Activated CD4-positive, alpha-beta T cell treated with anti-CD3 and anti-CD28 coated beads, Interleukin-2, amount 50 U/mL, for 1 hour (primary cell): Measurements from ENCODE around the gene PISD.

Experiments
- DNase-seq: peaks from one replicate; pipeline ENCODE4 v3.0.0-alpha.2; 2020

The PISD gene

GRCh38 chr22:31623592-31624304, 38.3 kb downstream of the PISD start:
- no peak for DNase-seq

DNA sequence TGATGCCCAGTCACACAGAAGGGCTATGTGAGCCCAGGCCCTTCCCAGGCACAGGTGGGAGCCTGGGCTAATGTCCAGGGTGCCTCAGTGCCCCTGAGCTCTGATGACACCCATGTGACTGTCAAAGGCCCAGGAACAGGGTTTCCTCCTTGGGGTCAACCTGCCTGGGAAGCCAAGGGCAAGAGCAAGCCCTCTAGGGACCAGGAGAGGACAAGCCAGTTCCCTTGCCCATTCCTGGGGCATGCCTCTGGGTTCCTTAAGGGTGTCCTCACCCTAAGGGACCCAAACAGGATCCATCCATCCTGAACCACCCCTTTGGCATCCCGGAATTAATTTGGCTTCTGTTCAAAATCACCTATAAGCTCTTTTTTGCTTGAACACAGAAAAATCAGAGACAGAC, 39.0 kb downstream of the PISD start:
- DNase-seq: no peak

DNA sequence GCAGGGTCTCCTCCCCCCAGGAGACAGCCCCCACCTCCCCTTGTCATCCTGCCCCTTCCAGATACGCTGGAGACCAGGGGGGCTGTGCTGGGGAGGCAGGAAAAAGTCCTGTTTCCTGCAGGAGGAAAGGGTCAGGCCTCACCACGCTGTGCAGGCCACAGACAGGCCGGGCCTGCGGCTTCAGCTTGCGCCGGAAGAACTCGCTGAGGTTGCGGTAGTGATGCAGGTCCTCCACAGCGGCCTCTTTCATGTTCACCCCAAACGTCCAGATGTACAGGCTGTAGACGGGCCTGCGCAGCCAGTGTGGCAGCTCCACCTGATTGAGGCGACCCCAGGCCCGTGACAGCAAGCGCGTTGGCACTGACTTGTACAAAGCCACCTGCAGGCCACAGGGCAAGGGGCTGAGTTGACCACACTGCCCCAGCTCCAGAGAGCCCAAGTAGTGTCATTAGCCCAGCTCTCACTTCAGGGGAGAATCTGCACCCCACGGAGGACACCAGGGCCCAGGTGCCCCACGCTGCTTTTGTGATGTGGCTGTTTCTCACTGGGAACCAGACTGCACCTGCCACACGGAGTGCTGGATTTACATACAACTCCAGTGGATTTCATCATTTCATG, 40.4 kb downstream of the PISD start:
- DNase-seq: no peak

DNA sequence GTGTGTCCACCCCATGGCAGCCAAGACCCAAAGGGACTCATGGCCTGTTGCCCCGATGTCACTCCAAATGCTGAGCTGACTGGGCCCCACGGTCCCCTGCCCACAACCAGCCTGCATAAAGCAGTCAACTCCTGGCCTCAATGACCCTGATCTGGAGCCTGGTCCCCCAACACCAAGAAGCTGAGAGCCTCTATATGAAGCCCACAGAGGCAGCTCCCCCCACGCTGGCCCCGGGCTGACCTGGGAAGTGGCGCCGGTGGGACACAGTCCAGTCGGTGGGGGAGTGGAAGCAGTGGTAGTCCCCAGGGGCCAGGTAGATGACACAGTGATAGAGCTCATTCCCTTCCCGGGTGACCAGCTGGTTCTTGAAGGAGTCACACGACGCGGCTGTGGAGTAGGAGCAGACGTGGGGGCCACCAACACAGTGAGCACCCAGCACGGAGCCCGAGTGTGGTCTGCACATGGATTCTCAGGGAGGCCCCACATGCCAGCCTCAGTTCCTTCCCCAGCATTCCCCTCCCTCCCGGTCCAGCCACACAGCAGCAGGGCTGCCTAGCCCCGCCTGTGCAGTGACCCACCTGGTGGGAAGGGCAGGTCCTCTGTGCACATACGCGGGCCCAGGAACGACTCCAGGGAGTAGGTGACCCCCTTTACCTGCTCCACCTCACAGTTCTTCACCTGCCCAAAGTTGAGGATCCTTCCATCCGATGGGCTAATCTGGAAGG, 41.1 kb downstream of the PISD start:
- no peak for DNase-seq

- DNase-seq: no peak
Observed at GRCh38 chr22:31619611-31620300, 42.3 kb downstream of the PISD start.

DNA sequence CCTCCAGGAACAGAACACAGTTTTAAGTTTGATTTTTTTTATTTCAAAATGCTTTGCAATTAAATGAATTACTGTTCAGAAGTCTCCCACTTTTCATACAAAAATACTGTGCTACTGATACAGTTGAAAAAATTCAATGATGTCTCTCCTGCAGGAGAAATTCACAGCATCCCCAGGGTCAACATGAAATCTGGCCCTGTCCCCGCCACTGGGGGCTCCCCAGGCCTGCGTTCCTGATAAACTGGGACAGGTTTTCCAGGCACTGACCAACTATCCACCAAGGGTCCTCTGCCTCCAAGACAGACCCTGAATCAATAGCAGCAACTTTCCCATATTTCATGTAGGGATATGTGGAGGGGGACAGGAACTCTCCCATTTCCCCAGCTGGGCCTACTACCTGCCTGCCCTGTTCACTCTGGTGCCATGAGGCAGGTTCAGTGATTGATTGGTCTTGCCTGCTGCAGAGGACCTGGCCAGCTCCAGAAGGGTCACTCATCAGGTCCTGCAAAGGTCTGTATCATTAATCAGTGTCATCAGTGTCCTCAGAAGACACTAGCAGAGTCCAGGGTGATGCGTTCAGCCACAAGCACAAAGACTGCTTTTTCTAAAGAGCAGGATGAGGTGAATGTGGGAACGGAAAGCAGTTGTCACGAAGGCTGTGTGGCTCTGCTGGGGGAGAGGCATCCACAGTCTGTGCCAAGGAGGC, 43.4 kb downstream of the PISD start:
- DNase-seq: no peak

DNA sequence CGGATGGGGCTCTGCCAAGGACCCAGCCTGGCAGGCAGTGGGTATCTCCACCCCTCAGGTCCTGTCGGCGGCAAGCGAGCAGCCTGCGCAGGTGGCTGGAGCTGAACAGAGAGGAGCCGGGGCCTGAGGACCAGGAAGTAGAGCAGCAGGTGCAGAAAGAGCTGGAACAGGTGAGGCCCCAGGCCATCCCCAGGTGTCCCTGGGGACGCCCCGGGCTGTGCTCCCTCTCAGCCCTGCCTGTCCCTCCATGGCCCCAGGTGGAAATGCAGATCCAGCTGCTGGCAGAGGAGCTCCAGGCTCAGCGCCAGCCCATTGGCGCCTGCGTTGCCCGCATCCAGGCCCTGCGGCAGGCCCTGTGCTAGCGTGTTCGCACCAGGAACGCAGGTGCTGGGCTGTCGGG, 44.0 kb downstream of the PISD start:
- no peak for DNase-seq

DNA sequence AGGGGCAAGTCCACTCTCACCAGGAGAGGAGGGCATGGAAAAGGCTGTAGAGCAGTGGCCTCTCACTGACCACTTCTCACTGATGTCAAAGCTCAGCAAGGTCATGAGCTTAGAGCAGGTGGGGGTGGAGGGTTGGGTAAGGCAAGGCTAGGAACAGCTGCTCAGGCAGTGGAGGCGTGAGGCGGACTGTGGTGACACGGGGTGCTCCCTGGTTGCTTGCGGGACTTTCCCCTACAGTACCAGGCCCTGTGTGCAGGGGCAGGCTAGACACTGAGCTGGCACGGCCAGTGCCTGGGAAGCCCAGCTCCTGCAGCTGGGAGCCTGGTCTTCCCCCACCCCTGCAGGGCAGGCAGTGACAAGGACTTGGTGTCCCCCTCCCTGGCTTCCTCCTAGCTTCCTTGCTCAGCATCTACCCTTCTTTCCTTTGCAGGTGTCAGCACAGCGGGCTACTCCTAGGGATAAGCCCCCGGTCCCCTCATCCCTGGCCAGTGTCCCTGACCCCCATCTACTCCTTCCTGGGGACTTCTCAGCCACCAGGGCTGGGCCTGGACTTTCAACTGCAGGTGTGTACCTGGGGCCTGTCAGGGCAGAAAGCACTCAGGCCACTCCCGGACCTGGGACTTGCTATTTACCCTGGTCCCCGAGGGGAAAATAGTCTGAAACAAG, 45.6 kb downstream of the PISD start:
- no peak for DNase-seq

- no peak for DNase-seq
Observed at GRCh38 chr22:31615940-31616314, 46.1 kb downstream of the PISD start.

DNA sequence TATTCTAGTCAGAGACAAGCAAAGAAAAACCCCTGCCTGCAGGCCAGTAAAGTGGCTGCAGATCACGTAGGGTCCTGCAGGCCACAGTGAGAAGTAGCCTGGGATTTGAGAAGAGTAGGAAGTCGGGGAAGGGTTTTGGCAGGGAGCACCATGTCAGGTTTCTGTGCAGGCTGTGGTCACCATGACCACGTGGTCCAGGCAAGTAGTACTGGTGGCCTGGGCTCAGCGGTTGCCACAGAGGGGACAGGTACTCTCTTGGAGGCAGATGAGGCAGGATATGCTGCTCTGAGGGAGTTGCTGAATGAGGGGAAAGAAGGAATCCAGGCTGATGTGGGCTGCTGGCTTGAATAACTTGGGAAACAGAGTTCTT, 46.5 kb downstream of the PISD start:
- no peak for DNase-seq

GRCh38 chr22:31614781-31615490, 47.1 kb downstream of the PISD start:
- no peak for DNase-seq

DNA sequence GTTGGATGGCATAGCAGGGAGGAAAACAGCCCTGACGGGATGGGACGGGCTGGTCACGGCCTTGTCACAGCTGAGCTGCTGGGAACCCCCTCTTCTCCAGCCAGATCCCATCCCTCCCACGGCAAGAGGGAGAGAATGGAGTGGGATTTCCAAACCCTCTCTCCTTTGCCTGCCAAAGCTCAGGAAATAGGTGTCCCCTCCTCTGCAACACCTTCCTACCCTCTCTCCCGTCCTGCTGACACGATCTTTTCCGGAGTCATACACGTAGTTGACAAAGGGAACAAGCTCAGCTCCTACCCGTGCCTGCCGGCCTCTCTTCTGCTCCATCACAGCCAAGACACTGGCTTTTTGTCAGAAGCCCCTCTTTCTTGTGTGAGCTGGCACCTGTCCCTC, 48.1 kb downstream of the PISD start:
- no peak for DNase-seq

GRCh38 chr22:31613286-31613903, 48.6 kb downstream of the PISD start:
- DNase-seq: no peak

GRCh38 chr22:31612891-31613285, 49.1 kb downstream of the PISD start:
- DNase-seq: no peak

GRCh38 chr22:31611061-31611760, 50.8 kb downstream of the PISD start:
- DNase-seq: no peak

GRCh38 chr22:31610611-31611010, 51.4 kb downstream of the PISD start:
- no peak for DNase-seq

DNA sequence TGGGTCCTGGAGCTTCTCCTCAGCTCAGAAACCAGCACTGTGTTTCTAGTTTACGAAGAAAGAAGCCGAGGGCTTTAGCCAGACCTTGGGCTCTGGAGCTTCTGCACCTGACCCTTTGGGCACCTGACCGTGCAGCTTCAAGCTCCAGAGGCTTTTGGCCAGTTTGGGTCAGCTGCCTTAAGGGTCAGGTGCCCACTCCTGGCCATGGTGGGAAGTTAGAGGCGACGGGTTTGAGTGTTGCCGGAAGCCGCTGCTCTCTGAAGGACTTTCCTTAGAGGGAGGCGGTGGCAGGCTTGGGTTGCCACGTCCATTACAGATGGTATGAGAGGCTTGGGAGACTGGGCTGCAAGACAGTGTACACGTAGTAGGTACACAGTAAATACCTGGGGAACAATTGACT, 52.3 kb downstream of the PISD start:
- no peak for DNase-seq

DNA sequence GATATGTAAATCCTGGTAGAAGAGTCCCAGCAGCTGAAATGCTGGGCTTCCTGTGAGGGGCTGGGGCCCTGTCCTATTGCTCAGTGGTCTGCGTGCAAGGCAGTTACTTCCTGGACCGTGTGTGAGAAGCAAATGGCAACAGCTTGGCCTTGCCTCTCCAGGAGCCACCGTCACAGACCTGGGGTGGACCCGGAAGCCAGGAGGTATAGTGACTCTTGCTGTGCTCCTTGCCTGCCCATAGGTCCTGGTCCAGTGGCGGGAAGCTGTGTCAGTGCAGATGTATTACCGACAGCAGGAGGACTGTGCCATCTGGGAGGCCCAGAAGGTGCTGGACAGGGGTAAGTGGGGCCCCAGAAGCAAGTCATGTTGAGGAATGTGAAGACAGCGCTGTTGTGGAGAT, 54.3 kb downstream of the PISD start:
- no peak for DNase-seq

- DNase-seq: no peak
Observed at GRCh38 chr22:31605851-31606585, 56.0 kb downstream of the PISD start.
